ENCODE measurements around the gene SEMG1.

Gene SEMG1

DNA sequence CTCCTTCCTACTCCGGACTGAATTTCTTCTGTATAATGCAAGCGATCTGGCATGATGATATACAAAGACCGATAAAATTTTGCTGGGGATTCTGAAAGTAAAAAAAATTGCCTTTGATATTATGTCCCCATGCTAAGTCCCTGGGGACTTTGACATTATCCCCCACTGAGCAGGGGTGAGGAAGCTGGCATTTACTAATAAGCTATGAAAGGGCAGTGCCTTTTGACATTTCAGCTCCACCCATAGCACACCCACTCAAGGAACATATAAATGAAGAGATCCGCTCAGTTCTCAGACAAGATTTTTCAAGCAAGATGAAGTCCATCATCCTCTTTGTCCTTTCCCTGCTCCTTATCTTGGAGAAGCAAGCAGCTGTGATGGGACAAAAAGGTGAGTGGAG is 14.2 kb downstream of the SEMG1 start, which contains the start of gene SEMG2:
Gene SEMG2 (plus strand): TSS at position 298 of the 400 bp plus-strand sequence. CDS start 17 bp downstream, at position 315.
- H3K36me3 ChIP-seq (ENCODE audit: control insufficient read depth, insufficient read depth, low read length): no peaks in the 10 kb centered on the region
- no CpG with 5 or more reads among the region's 4 CpGs for WGBS (ENCODE audit: insufficient coverage, insufficient read length)
- no peaks in the 10 kb centered on the region for H3K4me1 ChIP-seq (ENCODE audit: control insufficient read depth, insufficient read depth, low read length)
- H3K9me3 ChIP-seq (ENCODE audit: control insufficient read depth, insufficient read depth, low read length): no peaks in the 10 kb centered on the region
- no peak for DNase-seq (ENCODE audit: low read depth, low spot score)
- H3K27me3 ChIP-seq (ENCODE audit: control insufficient read depth, insufficient read depth, low read length): no peaks in the 10 kb centered on the region
- no peak within 1 kb of the TSS for H3K4me3 ChIP-seq (ENCODE audit: low read length)
- no peak within 1 kb of the TSS for H3K27ac ChIP-seq (ENCODE audit: low read length)

DNA sequence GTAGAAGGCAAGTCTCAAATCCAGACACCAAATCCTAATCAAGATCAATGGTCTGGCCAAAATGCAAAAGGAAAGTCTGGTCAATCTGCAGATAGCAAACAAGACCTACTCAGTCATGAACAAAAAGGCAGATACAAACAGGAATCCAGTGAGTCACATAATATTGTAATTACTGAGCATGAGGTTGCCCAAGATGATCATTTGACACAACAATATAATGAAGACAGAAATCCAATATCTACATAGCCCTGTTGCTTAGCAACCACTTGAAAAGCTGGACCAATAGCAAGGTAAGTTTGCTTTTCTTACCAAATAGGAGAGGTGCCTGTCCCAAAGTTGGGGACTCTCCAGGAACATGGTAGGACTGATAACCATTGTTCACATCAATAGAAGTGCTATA is 16.3 kb downstream of the SEMG1 start:
- no peak for DNase-seq (ENCODE audit: low read depth, low spot score)
- no peak overlapping the region for H3K4me3 ChIP-seq (ENCODE audit: low read length)
- no peaks in the 10 kb centered on the region for H3K36me3 ChIP-seq (ENCODE audit: control insufficient read depth, insufficient read depth, low read length)
- H3K4me1 ChIP-seq (ENCODE audit: control insufficient read depth, insufficient read depth, low read length): no peaks in the 10 kb centered on the region
- no peak overlapping the region for H3K27ac ChIP-seq (ENCODE audit: low read length)
- H3K27me3 ChIP-seq (ENCODE audit: control insufficient read depth, insufficient read depth, low read length): no peaks in the 10 kb centered on the region
- H3K9me3 ChIP-seq (ENCODE audit: control insufficient read depth, insufficient read depth, low read length): no peaks in the 10 kb centered on the region

DNA sequence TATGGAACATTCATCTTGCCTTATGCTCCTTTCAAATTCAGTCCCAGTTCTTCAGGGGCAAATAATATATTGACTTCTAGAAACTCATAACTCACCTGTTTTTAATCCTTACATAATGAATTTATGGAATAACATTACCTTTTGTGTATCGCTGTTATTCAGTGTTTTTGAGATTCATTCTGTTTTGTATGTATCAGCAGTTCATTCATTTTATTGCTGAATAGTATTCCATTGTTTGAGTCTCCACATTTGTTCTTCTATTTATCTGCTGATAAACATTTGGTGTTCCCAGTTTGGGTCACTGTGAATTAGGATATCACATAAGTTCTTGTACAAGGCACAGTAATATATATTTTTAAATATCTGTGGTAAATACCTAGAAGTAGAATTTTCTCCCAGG is 19.5 kb downstream of the SEMG1 start:
- Histone ChIP-seq H3K27ac (ENCODE audit: low read length) (no peak overlapping the region), H3K36me3 (ENCODE audit: control insufficient read depth, insufficient read depth, low read length) (no peaks in the 10 kb centered on the region), H3K27me3 (ENCODE audit: control insufficient read depth, insufficient read depth, low read length) (no peaks in the 10 kb centered on the region), H3K9me3 (ENCODE audit: control insufficient read depth, insufficient read depth, low read length) (no peaks in the 10 kb centered on the region), H3K4me1 (ENCODE audit: control insufficient read depth, insufficient read depth, low read length) (no peaks in the 10 kb centered on the region), H3K4me3 (ENCODE audit: low read length) (no peak overlapping the region)
- no CpG with 5 or more reads among the region's 1 CpG for WGBS (ENCODE audit: insufficient coverage, insufficient read length)
- no peak for DNase-seq (ENCODE audit: low read depth, low spot score)

DNA sequence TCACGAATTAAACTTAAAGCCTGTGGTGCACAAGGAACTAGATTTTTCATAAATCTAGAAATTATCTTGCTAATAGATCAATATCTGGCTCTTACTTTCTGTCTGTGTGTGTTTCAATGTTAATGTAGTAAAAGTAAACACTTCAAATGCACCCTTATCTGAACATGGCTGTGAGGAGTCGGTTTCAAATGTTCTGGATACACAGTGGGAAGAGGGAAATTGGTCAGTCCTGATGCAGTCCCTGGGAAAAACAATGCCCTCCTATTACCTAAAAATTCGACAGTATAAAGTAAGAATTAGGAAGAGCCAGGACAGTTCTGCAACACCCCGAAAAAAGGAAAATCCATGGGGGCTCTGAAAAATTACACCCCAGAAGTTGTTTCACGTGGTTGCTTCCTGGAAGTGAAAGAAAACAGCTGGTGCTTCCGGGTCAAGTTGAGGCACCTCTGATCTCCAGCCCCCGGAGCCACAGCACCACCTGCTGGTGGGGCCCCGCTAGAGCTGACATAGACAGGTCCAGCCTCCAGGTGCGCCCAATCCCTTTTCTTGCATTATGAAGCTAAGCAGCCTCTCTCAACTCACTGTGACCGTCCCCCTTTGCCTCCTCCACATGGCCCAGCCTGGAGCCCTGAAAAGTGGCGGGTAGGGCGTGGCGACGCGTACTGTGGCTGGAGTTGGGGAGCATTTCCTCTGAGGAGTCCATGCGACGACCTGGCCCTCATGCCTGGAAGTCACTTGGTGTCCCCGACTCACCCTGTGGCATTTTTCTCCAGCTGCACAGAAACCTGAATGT is 22.6 kb downstream of the SEMG1 start:
- Histone ChIP-seq H3K9me3 (ENCODE audit: control insufficient read depth, insufficient read depth, low read length) (no peaks in the 10 kb centered on the region), H3K27ac (ENCODE audit: low read length) (no peak overlapping the region), H3K4me1 (ENCODE audit: control insufficient read depth, insufficient read depth, low read length) (no peaks in the 10 kb centered on the region), H3K36me3 (ENCODE audit: control insufficient read depth, insufficient read depth, low read length) (no peaks in the 10 kb centered on the region), H3K4me3 (ENCODE audit: low read length) (no peak overlapping the region), H3K27me3 (ENCODE audit: control insufficient read depth, insufficient read depth, low read length) (no peaks in the 10 kb centered on the region)
- no peak for DNase-seq (ENCODE audit: low read depth, low spot score)
- no CpG with 5 or more reads among the region's 18 CpGs for WGBS (ENCODE audit: insufficient coverage, insufficient read length)

DNA sequence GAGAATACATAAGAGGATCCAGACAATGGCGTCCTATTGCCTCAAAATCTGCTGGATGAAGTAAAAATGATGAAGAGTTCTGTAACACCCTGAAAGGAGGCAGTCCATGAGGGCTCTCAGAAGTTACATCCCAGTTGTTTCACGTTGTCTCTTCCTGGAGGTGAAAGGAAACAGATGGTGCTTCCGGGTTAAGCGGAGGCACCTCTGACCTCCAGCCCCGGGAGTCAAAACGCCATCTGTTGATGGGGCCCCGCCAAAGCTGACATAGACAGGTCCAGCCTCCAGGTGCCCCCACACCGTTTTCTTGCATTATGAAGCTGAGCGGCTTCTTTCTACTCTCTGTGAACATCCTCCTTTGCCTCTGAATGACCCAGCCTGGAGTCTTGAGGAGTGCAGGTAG is 23.8 kb downstream of the SEMG1 start:
- no peaks in the 10 kb centered on the region for H3K36me3 ChIP-seq (ENCODE audit: control insufficient read depth, insufficient read depth, low read length)
- H3K4me3 ChIP-seq (ENCODE audit: low read length): no peak overlapping the region
- WGBS (ENCODE audit: insufficient coverage, insufficient read length): no CpG with 5 or more reads among the region's 9 CpGs
- H3K4me1 ChIP-seq (ENCODE audit: control insufficient read depth, insufficient read depth, low read length): no peaks in the 10 kb centered on the region
- H3K27ac ChIP-seq (ENCODE audit: low read length): no peak overlapping the region
- no peaks in the 10 kb centered on the region for H3K27me3 ChIP-seq (ENCODE audit: control insufficient read depth, insufficient read depth, low read length)
- no peaks in the 10 kb centered on the region for H3K9me3 ChIP-seq (ENCODE audit: control insufficient read depth, insufficient read depth, low read length)
- DNase-seq (ENCODE audit: low read depth, low spot score): no peak

DNA sequence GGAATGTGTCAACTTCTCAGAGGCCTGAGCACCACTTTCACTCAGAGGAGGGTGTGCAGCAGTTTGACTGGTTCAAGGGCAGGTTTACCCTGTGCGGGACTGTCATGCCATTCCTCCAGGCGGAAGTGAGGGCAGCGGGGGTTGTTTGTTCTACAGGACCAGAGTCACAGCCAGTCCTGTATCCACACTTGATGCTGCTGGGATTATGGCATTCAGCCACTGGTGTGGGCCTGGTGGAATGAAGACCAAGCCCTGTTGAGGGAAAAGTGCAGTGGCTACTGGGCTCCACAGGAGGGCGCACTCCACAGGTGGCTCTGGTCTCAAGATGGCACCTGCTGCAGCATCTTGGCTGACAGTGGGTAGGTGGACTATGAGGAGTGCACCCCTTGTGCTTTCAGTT is 29.2 kb downstream of the SEMG1 start:
- H3K9me3 ChIP-seq (ENCODE audit: control insufficient read depth, insufficient read depth, low read length): no peaks in the 10 kb centered on the region
- H3K27me3 ChIP-seq (ENCODE audit: control insufficient read depth, insufficient read depth, low read length): no peaks in the 10 kb centered on the region
- no peaks in the 10 kb centered on the region for H3K4me1 ChIP-seq (ENCODE audit: control insufficient read depth, insufficient read depth, low read length)
- H3K36me3 ChIP-seq (ENCODE audit: control insufficient read depth, insufficient read depth, low read length): no peaks in the 10 kb centered on the region
- WGBS (ENCODE audit: insufficient coverage, insufficient read length): no CpG with 5 or more reads among the region's 4 CpGs
- H3K4me3 ChIP-seq (ENCODE audit: low read length): no peak overlapping the region
- H3K27ac ChIP-seq (ENCODE audit: low read length): no peak overlapping the region
- peak; percentile 54 for DNase-seq (ENCODE audit: low read depth, low spot score)

DNA sequence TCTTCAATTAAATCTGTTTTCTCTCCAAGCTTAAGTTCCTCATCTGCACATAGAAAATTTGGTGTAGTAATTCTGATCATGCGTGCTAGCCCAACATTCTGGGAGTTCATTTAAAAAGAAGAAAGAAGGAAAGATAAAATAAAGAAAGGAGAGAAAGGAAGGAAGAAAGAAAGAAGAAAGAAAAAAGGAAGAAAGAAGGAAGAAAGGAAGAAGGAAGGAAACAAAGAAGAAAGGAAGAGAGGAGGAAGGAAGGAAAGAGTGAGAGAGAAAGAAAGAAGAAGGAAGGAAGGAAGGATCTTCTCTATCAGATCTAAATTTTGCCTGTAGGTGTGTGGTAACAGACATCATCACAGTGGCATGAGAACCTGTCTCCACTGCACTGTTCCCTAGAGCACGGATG is 31.3 kb downstream of the SEMG1 start:
- Histone ChIP-seq H3K4me3 (ENCODE audit: low read length) (no peak overlapping the region), H3K27me3 (ENCODE audit: control insufficient read depth, insufficient read depth, low read length) (no peaks in the 10 kb centered on the region), H3K36me3 (ENCODE audit: control insufficient read depth, insufficient read depth, low read length) (no peaks in the 10 kb centered on the region), H3K27ac (ENCODE audit: low read length) (no peak overlapping the region), H3K4me1 (ENCODE audit: control insufficient read depth, insufficient read depth, low read length) (no peaks in the 10 kb centered on the region), H3K9me3 (ENCODE audit: control insufficient read depth, insufficient read depth, low read length) (no peaks in the 10 kb centered on the region)
- WGBS (ENCODE audit: insufficient coverage, insufficient read length): no CpG with 5 or more reads among the region's 2 CpGs
- no peak for DNase-seq (ENCODE audit: low read depth, low spot score)

DNA sequence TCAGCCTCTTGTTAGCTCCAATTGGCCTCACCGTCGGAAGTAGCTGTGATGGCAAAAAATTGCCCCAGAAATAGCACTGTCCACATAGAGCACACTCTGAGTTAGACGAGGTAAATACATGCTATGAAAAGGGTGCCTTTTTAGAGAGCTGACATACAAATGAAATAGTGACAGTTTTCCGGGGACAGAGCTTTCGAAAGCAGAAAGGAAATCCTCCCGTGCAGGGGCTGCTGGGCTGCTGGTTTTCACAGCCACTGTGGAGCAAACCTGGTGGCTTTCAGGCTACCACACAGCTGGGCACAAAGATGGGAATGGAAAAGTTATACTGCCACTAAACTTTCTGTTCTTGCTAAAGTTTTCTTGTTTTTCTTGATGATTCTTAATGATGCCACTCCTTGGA is 39.3 kb downstream of the SEMG1 start:
- Histone ChIP-seq H3K27me3 (ENCODE audit: control insufficient read depth, insufficient read depth, low read length) (no peaks in the 10 kb centered on the region), H3K4me3 (ENCODE audit: low read length) (no peak overlapping the region), H3K27ac (ENCODE audit: low read length) (no peak overlapping the region), H3K9me3 (ENCODE audit: control insufficient read depth, insufficient read depth, low read length) (no peaks in the 10 kb centered on the region), H3K4me1 (ENCODE audit: control insufficient read depth, insufficient read depth, low read length) (no peaks in the 10 kb centered on the region), H3K36me3 (ENCODE audit: control insufficient read depth, insufficient read depth, low read length) (no peaks in the 10 kb centered on the region)
- DNase-seq (ENCODE audit: low read depth, low spot score): no peak
- WGBS (ENCODE audit: insufficient coverage, insufficient read length): no CpG with 5 or more reads among the region's 6 CpGs

DNA sequence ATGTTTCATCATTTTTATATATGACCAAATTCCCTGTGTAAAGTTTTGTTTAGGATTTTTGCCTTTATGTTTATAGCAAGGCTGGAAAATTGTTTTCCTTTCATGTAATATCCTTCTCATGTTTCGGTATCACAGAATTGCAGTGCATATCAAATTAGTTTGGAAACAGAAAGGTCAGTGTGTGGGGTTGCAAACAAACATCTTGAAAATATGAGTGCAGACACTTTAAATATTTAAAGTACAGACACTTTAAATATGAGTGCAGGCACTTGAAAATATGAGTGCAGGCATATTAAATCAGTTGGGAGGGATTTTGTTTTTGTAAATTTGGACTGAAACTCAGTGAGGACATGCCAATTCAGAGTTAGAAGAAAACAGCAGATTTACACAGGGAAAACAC is 41.0 kb downstream of the SEMG1 start:
- WGBS (ENCODE audit: insufficient coverage, insufficient read length): no CpG with 5 or more reads among the region's 1 CpG
- H3K27me3 ChIP-seq (ENCODE audit: control insufficient read depth, insufficient read depth, low read length): no peaks in the 10 kb centered on the region
- H3K4me3 ChIP-seq (ENCODE audit: low read length): no peak overlapping the region

DNA sequence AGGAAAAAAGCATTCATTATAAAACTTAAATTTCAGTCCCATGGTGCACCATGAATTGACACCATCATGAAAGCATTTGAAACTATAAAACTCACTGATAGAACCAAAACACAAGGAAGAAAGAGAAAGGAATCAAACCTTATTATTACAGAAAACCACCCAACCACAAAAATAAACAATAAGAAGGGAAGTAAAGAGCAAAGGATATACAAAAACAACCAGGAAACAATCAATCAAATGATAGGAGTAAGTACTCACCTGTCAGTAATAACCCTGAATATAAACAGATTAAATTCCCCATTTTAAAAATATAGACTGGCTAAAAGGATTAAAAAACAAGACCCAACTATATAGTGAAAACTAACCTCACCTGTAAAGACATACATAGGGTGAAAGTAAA is 41.8 kb downstream of the SEMG1 start:
- Histone ChIP-seq H3K27me3 (ENCODE audit: control insufficient read depth, insufficient read depth, low read length) (no peaks in the 10 kb centered on the region), H3K36me3 (ENCODE audit: control insufficient read depth, insufficient read depth, low read length) (no peaks in the 10 kb centered on the region), H3K4me3 (ENCODE audit: low read length) (no peak overlapping the region), H3K27ac (ENCODE audit: low read length) (no peak overlapping the region), H3K4me1 (ENCODE audit: control insufficient read depth, insufficient read depth, low read length) (no peaks in the 10 kb centered on the region), H3K9me3 (ENCODE audit: control insufficient read depth, insufficient read depth, low read length) (no peaks in the 10 kb centered on the region)
- DNase-seq (ENCODE audit: low read depth, low spot score): no peak

More for the DNA sequence above, 41.0 kb downstream of the SEMG1 start:
- Histone ChIP-seq H3K27ac (ENCODE audit: low read length) (no peak overlapping the region), H3K9me3 (ENCODE audit: control insufficient read depth, insufficient read depth, low read length) (no peaks in the 10 kb centered on the region), H3K4me1 (ENCODE audit: control insufficient read depth, insufficient read depth, low read length) (no peaks in the 10 kb centered on the region), H3K36me3 (ENCODE audit: control insufficient read depth, insufficient read depth, low read length) (no peaks in the 10 kb centered on the region)
- DNase-seq (ENCODE audit: low read depth, low spot score): no peak

DNA sequence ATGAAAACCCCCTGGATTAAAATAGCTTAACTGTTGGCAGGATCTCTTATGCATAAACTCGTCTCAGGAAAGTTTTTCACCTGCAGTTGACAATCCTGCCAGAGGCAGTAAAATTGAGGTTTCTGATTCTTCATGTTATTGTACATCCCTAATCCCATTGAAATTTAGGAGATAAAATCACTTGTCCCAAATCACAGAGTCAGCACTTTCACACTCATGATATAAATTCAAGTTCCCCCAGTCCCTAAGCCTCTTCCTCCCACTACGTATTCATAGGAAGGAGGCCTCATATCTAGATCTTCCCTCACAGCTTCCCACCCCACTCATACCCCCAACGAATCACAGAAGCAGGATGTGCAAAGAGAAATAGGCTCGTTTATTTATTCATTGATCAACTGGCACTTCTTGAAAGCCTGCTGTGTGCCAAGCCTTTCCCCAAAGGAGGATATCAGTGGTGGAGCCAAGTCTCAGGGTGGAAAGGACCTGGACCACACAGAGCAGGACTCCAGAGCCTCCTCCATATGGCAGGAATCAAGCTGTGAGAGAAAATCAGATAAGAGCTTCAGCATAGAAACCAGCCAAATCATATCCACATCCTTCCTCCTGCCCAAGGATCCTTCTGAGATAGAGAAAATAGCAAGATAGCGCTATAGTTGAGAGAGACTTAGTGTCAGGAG is 45.2 kb downstream of the SEMG1 start:
- no peaks in the 10 kb centered on the region for H3K9me3 ChIP-seq (ENCODE audit: control insufficient read depth, insufficient read depth, low read length)
- no peaks in the 10 kb centered on the region for H3K4me1 ChIP-seq (ENCODE audit: control insufficient read depth, insufficient read depth, low read length)
- no CpG with 5 or more reads among the region's 5 CpGs for WGBS (ENCODE audit: insufficient coverage, insufficient read length)
- no peaks in the 10 kb centered on the region for H3K36me3 ChIP-seq (ENCODE audit: control insufficient read depth, insufficient read depth, low read length)
- no peak overlapping the region for H3K4me3 ChIP-seq (ENCODE audit: low read length)
- DNase-seq (ENCODE audit: low read depth, low spot score): no peak
- no peaks in the 10 kb centered on the region for H3K27me3 ChIP-seq (ENCODE audit: control insufficient read depth, insufficient read depth, low read length)
- no peak overlapping the region for H3K27ac ChIP-seq (ENCODE audit: low read length)

Data from iPS DF 6.9 (cell line).